Measurements from ENCODE around the gene COL15A1. TPM values are rescaled to one million over a fixed set of nuclear protein-coding genes. Genes with fewer than 3 reads are reported as not detected.

Gene COL15A1
- total and polyA plus RNA-seq, 2 of the 8 experiments (the other 6 are each of a cell fraction or from before 2014, with no cell fraction given), result 0.12 to 0.15 TPM

- no peak overlapping the region for H2BK20ac ChIP-seq (ENCODE audit: low read length)
- H3K4me3 ChIP-seq (ENCODE audit: extremely low read depth in 1 of 4, insufficient read depth in 2 of 4, low read depth in 3 of 4, low read length in 4 of 4), result no peak overlapping the region
- peaks cover 0 to 2% (median 0%) of the 10 kb centered on the region in 4 experiments; a peak in 1 of 7 replicates for H3K27me3 ChIP-seq (replicated peaks in 1 of 4; ENCODE audit: control insufficient read depth in 3 of 4, extremely low read depth in 1 of 4, insufficient read depth in 3 of 4, low read length in 3 of 4)
- H2BK12ac ChIP-seq (ENCODE audit: low read depth, low read length), result no peak overlapping the region
- H3K23ac ChIP-seq (ENCODE audit: insufficient read length), result no peak overlapping the region
- no peak overlapping the region for H3K4ac ChIP-seq (replicated peaks; ENCODE audit: insufficient read length, low read depth, low read length)
- no peaks in the 10 kb centered on the region for H3K79me1 ChIP-seq (ENCODE audit: low read depth, low read length)
- no peak overlapping the region for H3K56ac ChIP-seq (replicated peaks; ENCODE audit: insufficient read length, low read depth, low read length)
- no peak for DNase-seq (ENCODE audit: low read depth in 1 of 2, low spot score in 2 of 2)
- no peak overlapping the region for H2BK15ac ChIP-seq (ENCODE audit: low read length)
- no peak overlapping the region for H4K5ac ChIP-seq (ENCODE audit: insufficient read length, low read depth, low read length)
- no peak overlapping the region for H3K18ac ChIP-seq (ENCODE audit: extremely low read depth, low read length)
- H2BK5ac ChIP-seq (ENCODE audit: low read depth, low read length), result no peak overlapping the region
- no peaks in the 10 kb centered on the region for H3K36me3 ChIP-seq (ENCODE audit: control insufficient read depth in 2 of 4, insufficient read depth in 4 of 4, low read length in 3 of 4)
- no peak overlapping the region for H3K27ac ChIP-seq (ENCODE audit: low read depth, low read length)
- H3K9me3 ChIP-seq (ENCODE audit: insufficient read depth in 2 of 2, low read depth in 1 of 2, low read length in 1 of 2), result no peaks in the 10 kb centered on the region
- no peaks in the 10 kb centered on the region for H4K20me1 ChIP-seq (replicated peaks in 1 of 2; ENCODE audit: control insufficient read depth in 1 of 2, insufficient read depth in 2 of 2, low read length in 2 of 2)
- no peak overlapping the region for H3K9ac ChIP-seq (replicated peaks in 1 of 4; ENCODE audit: extremely low read depth in 1 of 4, low read depth in 3 of 4, low read length in 3 of 4)
- H3K4me2 ChIP-seq (ENCODE audit: insufficient read depth in 1 of 2, low read depth in 2 of 2, low read length in 2 of 2), result no peak overlapping the region
- H3K4me1 ChIP-seq (replicated peaks in 1 of 4; ENCODE audit: control insufficient read depth in 3 of 4, insufficient read depth in 4 of 4, low read length in 3 of 4), result no peaks in the 10 kb centered on the region
- no peak overlapping the region for H2BK120ac ChIP-seq (replicated peaks; ENCODE audit: low read depth, low read length)
- H4K8ac ChIP-seq (ENCODE audit: extremely low read depth, insufficient read depth, low read length), result no peak overlapping the region
- FAIRE-seq, result no peak
- H3K14ac ChIP-seq (ENCODE audit: insufficient read length), result no peak overlapping the region
- H2AFZ ChIP-seq (ENCODE audit: low read length), result no peak overlapping the region
- ChIA-PET POLR2A (ENCODE audit: partially characterized antibody) (interaction anchor here (1.2 kb wide), 1 partner anchor 9 kb away, joined by 4 read pairs; no protein-coding TSS in a partner anchor), CTCF (ENCODE audit: partially characterized antibody) (interaction anchor here (1.0 to 2.2 kb wide), 2 partner anchors 18 to 41 kb away, joined by 4 to 9 read pairs; no protein-coding TSS in a partner anchor)
- WGBS, 2 experiments (ENCODE audit: extremely low coverage in 1 of 2, insufficient coverage in 1 of 2, insufficient read length in 1 of 2, insufficient replicate concordance in 2 of 2, low coverage in 1 of 2, low lambda C conversion rate in 2 of 2, missing lambda C conversion rate in 1 of 2), result 84% methylated on average over 2 of the region's 2 CpGs; no CpG with 5 or more reads in 1 of the 2 experiments
- H2AK5ac ChIP-seq (ENCODE audit: low read depth, low read length), result no peak overlapping the region
- H4K91ac ChIP-seq (replicated peaks; ENCODE audit: insufficient read length, low read length), result no peak overlapping the region
- H3K23me2 ChIP-seq (ENCODE audit: low read depth, low read length), result no peaks in the 10 kb centered on the region
- H3K79me2 ChIP-seq (ENCODE audit: control insufficient read depth in 1 of 2, insufficient read depth in 2 of 2, low read length in 2 of 2), result no peaks in the 10 kb centered on the region
- TF ChIP-seq RXRA (IDR thresholded peaks at IDR 0.05; ENCODE audit: insufficient read depth, low read depth, low read length) (no peak), TBP (IDR thresholded peaks at IDR 0.05; ENCODE audit: low read depth, low read length) (no peak), CEBPB (IDR thresholded peaks at IDR 0.05; ENCODE audit: low read depth, low read length) (no peak), EP300 (IDR thresholded peaks at IDR 0.05; ENCODE audit: borderline replicate concordance in 1 of 2, low read depth in 2 of 2, low read length in 2 of 2) (no peak), ASH2L (IDR thresholded peaks at IDR 0.05; ENCODE audit: low read length) (no peak), SAP30 (IDR thresholded peaks at IDR 0.05; ENCODE audit: insufficient read depth, insufficient replicate concordance, low read length) (no peak), SP2 (IDR thresholded peaks at IDR 0.05; ENCODE audit: low read length) (no peak), JUND (IDR thresholded peaks at IDR 0.05; ENCODE audit: low read length) (no peak), EGR1 (IDR thresholded peaks at IDR 0.05; ENCODE audit: borderline replicate concordance, low read depth, low read length) (no peak), BRCA1 (IDR thresholded peaks at IDR 0.05; ENCODE audit: low read depth, low read length) (no peak), SP1 (IDR thresholded peaks at IDR 0.05; ENCODE audit: low read depth, low read length) (no peak), GABPA (IDR thresholded peaks at IDR 0.05; ENCODE audit: borderline replicate concordance, insufficient read depth, low read length) (no peak), PHF8 (conservative IDR thresholded peaks at IDR 0.05; ENCODE audit: low read depth, low read length) (no peak)
Measured at GRCh38 chr9:98933890-98934289, 9.8 kb upstream of the COL15A1 start.

Data from H1 (cell line).